HG02798 (cell line): ENCODE results near the gene KIRREL1.
"Not testable (repeated sequence)": the region's sequence is repeated elsewhere in the genome, so short reads cannot be mapped to it uniquely, and the experiment has no call there.

ENCODE experiments used
- ATAC-seq: cut with Tn5 transposase; IDR thresholded peaks from one replicate; pipeline ENCODE4 v1.9.1; 2021; ENCODE audit warnings: mild to moderate bottlenecking; ENCODE audit not compliant: unreplicated experiment, poor library complexity

Gene KIRREL1

DNA sequence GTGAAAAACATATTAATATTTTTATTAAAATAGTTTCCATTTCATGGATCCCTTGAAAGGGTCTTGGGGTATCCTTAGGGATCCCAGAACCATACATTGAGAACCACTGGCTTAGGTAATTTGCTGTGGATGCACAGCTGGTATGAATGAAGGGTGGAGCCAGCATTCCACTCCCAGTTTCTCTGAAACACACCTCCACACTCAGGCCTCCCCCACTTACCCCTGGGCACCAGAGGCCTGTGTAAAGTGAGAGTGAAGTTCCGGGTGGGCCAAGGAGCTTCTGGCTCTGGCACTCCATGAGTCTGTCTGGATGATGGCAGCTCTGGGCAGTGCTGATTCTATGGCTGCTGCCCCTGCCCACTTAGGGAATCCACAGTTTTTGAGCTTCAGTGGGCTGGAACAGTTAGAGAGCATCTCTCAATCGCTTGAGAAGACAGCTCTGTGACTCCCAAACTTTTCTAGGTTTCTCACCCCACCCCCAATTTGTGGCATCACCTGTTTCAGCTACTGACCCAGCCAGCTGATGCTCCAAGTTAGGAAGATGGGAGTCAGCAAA, 129.5 kb downstream of the KIRREL1 start:
- ATAC-seq, result no peak

DNA sequence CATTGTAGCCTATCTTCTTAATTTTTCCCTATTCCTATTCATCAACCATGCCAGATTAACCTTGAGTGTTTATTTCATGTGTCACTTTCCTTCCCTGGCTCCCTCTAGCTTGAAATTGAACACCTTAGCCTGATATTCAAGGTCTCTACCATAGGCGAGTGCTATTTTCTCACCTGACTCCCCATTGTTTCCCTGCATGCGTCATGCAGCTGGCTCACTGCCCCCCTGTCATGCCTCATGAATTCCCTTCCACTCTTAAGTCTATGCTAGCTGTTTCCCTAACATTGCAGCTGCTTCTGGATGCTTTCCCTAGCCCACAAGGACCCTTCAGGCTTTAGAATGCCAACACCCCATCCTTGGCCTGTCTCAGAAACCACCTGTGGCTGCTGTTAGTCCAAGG, 130.6 kb downstream of the KIRREL1 start:
- no peak for ATAC-seq

DNA sequence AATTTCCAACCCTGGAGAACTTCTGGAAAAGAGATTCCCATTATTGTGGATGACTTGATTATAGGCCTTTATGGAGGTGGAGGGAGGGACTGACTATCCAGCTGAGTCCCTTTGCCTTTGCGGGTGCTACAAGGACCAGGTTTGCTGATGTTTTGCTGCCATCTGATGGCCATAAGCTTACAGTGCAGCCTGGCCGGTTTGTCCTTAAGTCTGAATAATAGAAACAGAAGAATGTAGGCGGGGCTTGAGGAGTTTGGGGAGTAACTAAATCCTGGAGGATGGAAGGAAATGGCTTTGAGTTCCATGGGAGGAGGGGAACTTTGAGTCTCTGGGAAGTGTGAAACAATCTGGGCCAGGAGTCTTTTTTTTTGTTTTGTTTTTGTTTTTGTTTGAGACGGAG, 131.6 kb downstream of the KIRREL1 start:
- peak; percentile 80 for ATAC-seq

DNA sequence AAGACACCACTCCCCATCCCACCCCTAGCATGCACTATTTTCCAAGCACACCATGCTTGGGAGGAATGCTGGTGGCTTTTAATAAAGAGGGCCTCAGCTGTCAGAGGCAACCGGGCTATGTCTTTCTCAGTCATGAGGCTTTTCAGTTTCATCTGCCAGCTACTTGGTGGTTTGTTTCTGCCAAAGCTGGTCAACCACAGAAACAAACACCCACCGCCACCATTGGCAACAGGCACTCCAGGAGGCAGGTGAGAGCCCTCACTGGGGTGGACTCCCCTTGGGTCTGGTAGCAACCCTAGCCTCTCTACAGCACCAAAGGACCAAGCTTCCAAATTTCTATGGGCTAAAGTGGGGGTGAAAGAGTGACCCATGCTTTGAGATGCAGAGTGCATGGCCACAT, 133.0 kb downstream of the KIRREL1 start:
- ATAC-seq, result peak; percentile 78

DNA sequence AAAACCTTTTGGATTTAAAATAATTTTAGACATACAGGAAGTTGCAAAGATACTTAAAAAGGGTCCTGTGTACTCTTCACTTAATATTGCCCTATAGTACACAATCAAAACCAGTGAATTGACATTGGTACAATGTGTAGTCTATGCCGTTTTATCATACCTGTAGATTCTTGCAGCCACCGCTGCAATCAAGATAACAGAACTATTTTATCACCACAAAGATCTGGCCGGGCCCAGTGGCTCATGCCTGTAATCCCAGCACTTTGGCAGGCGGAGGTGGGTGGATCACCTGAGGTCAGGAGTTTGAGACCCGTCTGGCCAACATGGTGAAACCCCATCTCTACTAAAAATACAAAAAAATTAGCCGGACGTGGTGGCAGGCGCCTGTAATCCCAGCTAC, 135.1 kb downstream of the KIRREL1 start:
- not testable (repeated sequence) for ATAC-seq

DNA sequence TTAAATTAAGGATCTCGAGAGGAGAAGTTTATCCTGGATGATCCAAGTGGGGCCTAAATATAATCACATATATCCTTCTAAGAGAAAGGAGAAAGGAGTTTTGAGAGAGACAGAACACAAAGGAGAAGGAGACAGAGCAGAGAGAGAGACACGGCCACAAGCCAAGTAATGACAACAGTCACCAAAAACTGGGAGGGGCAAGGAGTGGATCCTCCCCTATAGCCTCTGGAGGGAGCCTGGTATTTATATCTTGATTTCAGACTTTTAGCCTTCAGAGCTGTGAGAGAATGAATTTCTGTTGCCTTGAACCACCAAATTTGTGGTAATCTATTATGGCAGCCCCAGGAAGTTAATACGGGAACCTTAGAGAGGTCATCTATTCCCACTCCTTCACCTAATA, 137.8 kb downstream of the KIRREL1 start:
- ATAC-seq, result no peak

DNA sequence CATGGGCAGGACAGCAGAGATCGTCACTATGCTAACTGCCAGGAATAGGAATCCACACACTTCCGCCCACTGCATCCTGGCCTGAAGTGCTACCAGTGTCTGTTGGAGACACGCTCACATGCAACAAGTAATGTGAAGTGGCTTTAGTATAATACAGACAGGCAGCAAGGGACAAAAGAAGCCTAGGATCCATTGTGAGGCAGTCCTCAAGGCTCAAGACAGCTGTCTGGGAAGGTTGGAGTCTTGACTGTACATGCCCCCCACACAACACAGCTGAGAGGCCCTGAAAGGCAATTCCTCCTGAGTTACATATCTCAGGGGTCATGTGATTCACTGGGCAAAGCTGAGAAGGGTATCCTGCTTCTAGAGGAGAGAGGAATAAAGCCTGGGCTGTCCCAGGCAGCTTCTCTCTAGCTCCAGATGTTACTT, 147.3 kb downstream of the KIRREL1 start:
- no peak for ATAC-seq

DNA sequence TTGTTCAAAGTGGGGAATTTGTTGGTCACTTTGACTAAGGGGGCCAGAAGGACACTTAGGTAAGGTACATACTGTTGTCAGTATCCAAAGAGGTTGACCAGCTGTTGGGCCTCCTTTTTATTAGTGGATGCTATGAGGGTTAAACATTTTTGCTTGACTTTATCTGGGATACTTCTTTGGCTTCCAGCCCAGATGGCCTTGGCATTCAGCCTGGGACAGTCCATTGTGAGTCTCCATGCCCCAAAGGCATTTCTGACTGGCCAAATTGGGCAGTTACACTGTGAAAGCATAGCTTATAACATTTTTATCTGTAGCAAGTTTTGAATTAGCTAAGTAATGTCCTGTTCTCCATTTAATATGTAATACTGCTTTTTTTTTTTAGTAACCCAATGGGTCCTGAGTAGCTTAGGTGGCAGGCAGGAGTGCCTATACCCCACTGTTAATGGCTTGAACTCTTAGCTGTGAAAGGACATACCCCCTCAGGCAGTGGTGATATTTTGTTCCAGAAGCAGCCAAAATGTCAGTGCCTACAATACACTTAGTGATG, 151.8 kb downstream of the KIRREL1 start:
- ATAC-seq, result no peak

DNA sequence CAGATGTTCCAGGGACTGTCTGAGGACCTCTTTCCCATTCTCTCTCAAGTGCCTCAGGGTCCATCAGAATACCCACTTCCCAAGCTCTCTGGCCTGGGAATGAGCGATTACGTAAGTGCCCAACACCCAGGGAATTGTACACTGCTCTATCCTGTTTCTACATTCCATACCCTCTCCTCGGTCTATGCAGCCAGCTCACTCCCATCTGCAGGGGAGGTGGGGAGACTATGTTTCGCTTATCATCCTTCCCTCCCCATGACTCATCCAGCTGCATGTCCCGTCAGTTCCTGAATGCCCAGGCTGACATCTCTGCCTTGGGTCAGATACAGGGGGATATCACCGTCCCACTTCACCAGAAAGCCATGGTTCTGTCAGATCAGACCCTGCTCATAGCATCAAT, 152.7 kb downstream of the KIRREL1 start:
- no peak for ATAC-seq

DNA sequence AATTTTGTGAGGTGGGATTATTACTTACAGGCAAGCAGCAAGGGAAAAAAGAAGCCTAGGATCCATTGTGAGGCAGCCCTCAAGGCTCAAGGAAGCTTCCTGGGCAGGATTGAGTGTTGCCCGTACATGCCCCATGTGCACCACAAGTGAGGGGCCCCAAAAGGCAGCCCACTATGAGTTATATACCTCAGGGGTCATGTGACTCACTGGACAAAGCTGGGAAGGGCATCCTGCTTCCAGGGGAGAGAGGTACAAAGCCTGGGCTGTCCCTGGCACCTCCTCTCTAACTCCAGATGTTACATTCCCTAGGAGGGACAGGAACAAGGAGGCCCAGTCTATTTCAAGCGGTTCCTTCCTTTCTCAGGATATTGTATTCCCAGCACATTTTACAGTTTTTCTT, 153.3 kb downstream of the KIRREL1 start:
- no peak for ATAC-seq

DNA sequence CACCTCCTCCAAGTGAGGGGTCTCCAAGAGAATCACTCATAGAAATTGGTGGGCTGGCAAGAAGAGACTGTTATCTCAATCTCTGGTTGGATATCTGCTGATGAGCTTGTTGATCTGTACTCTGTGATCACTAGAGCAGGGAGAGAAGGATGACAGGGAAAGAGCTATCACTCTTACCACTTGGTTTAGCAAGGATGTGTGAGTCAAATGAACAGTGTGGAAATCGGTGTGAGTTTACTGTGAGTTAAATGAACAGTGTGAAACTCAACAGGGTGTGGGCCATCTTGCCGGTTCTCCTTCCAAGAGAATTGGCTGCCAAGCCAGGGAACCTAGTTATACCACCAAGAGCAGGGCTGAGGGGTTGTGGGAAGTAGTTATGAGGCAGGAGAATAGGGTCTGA, 154.0 kb downstream of the KIRREL1 start:
- ATAC-seq, result no peak

DNA sequence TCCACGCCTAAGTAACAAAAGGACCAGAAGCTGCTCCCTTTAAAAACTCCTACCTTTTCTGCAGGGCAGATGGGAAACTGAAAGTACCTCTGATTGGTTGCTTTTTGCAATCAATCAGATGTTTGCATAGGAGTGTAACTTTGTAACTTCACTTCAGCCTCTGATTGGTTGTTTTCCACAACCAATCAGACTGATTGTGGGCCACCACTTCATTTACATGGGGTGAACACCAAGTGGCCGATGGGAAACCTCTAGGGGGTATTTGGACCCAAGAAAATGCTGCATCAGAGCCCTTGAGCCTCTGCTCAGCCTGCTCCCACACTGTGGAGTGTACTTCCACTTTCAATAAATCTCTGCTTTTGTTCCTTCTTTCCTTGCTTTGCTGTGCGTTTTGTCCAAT, 154.4 kb downstream of the KIRREL1 start:
- ATAC-seq, result no peak

DNA sequence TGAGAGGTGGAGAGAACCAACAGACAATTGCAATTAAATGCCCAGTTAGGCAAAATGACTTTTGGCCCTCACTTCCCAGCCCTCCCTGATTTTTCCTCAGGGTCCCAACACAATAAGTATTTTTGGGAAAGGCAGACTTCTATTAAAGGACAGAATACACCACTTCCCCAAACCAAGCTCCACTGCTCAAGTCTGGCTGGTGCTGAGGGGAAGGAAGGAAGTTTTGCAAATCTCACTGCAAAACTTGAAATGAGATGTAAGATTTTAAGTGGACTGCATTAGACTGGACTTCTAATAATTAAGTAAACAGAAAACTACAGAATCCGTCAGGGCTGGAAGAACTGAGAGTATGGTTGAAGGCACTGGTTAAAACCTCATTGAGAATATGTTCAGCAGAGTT, 155.0 kb downstream of the KIRREL1 start:
- no peak for ATAC-seq

DNA sequence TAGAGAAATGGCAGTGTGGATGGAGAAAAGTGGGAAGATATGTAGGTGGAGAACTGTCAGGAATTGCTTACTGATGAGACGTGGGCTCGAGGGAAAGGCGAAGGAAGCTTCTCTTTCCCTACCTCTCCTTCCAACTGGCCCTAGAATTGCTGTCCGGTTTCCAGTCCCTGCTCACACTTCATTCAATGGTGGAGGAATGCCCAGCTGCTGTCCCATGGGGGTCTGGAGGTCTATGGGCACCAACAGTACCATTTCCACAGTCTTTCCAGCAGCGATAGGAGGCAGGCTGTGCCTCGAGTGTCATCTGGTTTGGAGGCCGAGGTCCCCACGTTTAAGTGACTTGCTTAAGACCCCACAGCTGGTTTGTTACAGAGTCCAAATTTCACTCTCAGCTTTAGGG, 155.7 kb downstream of the KIRREL1 start:
- ATAC-seq, result no peak
